ENCODE data around the gene ANKRD36C.
"Not testable (repeated sequence)": the region's sequence is repeated elsewhere in the genome, so short reads cannot be mapped to it uniquely, and the experiment has no call there.

Gene ANKRD36C

GRCh38 chr2:95991351-95992094 is at the start of gene ANKRD36C:
Gene ANKRD36C (minus strand): TSS chr2:95991824. CDS start chr2:95991708, 116 bp downstream.
- peak; percentile 52 for DNase-seq (ENCODE audit: low read depth, low spot score)

GRCh38 chr2:96035554-96035953 is 43.9 kb upstream of the ANKRD36C start:
- DNase-seq (ENCODE audit: low read depth, low spot score) = not testable (repeated sequence)

- not testable (repeated sequence) for DNase-seq (ENCODE audit: low read depth, low spot score)
Observed at GRCh38 chr2:96034792-96035191, 43.2 kb upstream of the ANKRD36C start, which contains the start of gene GPAT2. Gene GPAT2 (minus strand): TSS chr2:96034916. CDS start chr2:96032359, 2,557 bp downstream.

- DNase-seq (ENCODE audit: low read depth, low spot score) = not testable (repeated sequence)
Observed at GRCh38 chr2:96033997-96034396, 42.4 kb upstream of the ANKRD36C start.

DNA sequence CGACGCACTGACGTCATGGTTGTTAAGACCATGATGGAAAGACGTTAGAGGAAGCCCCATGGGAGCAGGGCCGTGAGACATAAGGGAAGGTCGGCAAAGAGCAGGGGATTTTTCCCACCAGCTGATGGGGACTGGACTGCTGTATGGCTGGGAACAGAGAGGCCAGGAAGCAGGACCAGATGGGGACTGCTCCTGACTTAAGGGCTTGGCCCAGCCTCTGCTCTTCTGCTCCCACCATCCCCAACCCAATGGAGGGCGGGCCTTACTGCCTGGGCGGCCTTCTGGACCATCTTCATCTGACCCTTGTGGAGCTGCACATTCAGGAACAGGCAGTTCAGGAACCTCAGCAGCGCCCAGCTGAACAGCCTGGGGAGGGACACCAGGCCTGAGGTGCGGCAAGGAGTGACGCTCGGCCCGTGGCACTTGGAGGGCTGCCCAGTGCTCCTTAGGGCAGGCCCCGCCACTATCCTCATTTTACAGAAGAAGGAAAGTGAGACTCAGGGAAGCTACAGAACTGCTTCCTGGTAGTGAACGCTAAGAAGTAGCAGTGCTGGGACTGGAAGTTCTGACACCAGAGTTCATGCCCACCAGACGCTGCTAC is 36.2 kb upstream of the ANKRD36C start:
- not testable (repeated sequence) for DNase-seq (ENCODE audit: low read depth, low spot score)

GRCh38 chr2:96025755-96026154 is 34.1 kb upstream of the ANKRD36C start:
- DNase-seq (ENCODE audit: low read depth, low spot score) = not testable (repeated sequence)

GRCh38 chr2:96025194-96025492 is 33.5 kb upstream of the ANKRD36C start:
- DNase-seq (ENCODE audit: low read depth, low spot score) = no peak

GRCh38 chr2:96024336-96025193 is 32.9 kb upstream of the ANKRD36C start:
- DNase-seq (ENCODE audit: low read depth, low spot score) = no peak

GRCh38 chr2:96023701-96024100 is 32.1 kb upstream of the ANKRD36C start:
- not testable (repeated sequence) for DNase-seq (ENCODE audit: low read depth, low spot score)

DNA sequence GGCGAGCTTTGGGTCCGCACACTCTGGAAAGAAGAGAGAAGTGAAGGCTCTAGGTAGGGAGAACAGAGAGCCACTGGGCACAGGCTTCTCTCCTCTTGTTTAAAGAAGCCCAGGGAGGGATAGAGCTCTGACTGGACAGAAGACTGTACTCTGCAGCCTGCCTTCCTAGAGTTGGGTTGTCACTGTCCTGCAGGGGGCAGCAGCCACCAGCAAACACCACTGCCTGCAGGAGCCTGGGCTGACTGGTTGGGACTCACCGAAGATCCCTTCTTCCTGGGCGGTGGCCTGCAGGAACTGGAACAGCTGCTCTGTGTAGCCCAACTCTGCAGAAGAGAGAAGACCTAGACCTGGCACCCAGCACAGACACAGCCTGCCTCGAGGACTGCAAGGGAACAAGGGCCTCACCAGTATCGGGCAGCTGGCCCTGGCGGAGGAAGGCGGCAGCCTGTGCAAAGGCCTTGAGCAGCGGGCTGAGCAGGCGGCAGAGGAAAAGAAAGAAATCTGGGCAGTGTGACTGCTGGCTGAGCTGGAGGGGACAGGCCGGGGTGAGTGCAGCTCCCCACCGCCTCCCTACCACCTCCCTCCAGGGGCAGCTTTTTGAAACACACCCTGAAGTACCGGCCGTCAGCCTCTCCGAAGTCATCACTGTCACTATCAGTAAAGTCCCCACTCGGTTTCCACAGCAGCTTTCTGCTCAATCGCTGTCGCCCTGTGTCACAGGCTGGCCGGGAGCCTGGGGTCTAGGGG is 31.2 kb upstream of the ANKRD36C start:
- peak; percentile 88 for DNase-seq (ENCODE audit: low read depth, low spot score)

GRCh38 chr2:96022126-96022525 is 30.5 kb upstream of the ANKRD36C start:
- not testable (repeated sequence) for DNase-seq (ENCODE audit: low read depth, low spot score)

- DNase-seq (ENCODE audit: low read depth, low spot score) = not testable (repeated sequence)
Observed at GRCh38 chr2:96021142-96021541, 29.5 kb upstream of the ANKRD36C start.

- DNase-seq (ENCODE audit: low read depth, low spot score) = peak; percentile 5
Observed at GRCh38 chr2:96019909-96020590, 28.4 kb upstream of the ANKRD36C start.

DNA sequence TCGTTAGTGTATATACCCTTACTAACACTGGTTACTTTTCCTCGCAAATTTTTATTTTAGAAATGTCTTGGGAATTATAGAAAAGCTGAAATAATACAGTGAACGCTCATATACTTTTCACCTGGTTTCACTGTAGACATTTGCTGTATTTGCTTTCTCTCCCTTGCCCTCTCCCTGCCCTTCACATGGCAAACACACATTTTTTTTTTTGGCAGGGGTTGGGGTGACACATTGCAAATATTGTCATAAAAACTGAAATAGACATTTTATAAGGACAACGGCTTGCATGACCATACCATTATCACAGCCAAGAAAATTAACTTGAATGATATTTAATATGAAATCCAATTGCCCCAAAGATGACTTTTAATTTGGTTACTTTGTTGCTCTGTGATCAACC is 24.7 kb upstream of the ANKRD36C start:
- not testable (repeated sequence) for DNase-seq (ENCODE audit: low read depth, low spot score)

GRCh38 chr2:96012792-96013264 is 21.2 kb upstream of the ANKRD36C start:
- not testable (repeated sequence) for DNase-seq (ENCODE audit: low read depth, low spot score)

- not testable (repeated sequence) for DNase-seq (ENCODE audit: low read depth, low spot score)
Observed at GRCh38 chr2:96012086-96012791, 20.6 kb upstream of the ANKRD36C start.

- peak; percentile 21 for DNase-seq (ENCODE audit: low read depth, low spot score)
Observed at GRCh38 chr2:96011129-96011455, 19.5 kb upstream of the ANKRD36C start.

DNA sequence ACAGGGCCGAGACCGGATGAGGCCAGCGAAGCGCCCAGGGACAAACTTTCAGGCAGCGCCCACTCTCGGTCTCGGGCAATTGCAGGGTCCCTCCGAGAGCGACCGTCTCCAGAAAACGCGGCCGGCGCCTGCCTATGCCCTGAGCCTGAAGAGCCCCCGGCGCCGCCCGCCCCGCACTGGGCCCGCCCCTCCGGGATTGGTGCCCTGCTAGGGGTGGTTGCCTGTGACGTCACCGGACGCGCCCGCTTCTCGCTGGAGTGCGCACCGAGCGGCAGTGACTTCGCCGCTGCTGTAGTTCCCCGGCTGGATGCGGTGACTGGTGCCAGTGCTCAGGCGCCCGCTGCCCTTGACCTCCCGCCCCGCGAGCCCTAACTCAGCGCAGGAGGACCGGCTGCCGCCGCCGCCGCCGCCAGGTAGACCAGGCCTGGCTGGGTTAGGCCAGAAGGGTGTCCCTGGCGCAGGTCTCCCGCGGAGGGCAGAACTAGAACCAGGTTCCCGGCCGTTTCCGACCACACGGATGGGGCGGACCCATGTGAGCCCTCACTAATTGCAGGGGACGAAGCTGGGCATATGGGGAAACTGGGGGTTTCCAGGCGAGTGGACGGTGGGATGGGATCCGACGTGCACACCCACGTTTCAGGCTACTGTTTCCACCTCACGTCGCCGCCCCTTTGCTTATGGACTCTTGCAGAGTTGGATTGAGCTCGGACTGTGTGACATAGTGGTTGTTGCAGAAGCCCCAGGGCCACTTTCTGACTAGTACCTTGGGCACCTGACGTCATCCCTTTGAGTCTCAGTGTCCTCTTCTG is 18.9 kb upstream of the ANKRD36C start:
- peak; percentile 92 for DNase-seq (ENCODE audit: low read depth, low spot score)

- DNase-seq (ENCODE audit: low read depth, low spot score) = peak; percentile 7
Observed at GRCh38 chr2:96009833-96010232, 18.2 kb upstream of the ANKRD36C start.

Data from astrocyte of the hippocampus (primary cell).